Mesenchymal stem cell (in vitro differentiated cells and primary cell): ENCODE measurements around the gene SLC4A7.

Experiments
- DNase-seq: peaks from one replicate; pipeline ENCODE4 v3.0.0-alpha.2; 2013
- H2AFZ ChIP-seq: one replicate; pipeline ENCODE4 v1.6.1; 2013; ENCODE audit warnings: low read depth, mild to moderate bottlenecking, control low read depth, inconsistent platforms, low read length, moderate library complexity
- H2AK5ac ChIP-seq: 2 replicates; pipeline ENCODE4 v1.6.1; 2013; ENCODE audit warnings: low read length, moderate library complexity, mild to moderate bottlenecking, inconsistent platforms; ENCODE audit not compliant: severe bottlenecking
- H2BK120ac ChIP-seq: one replicate; pipeline ENCODE4 v1.6.1; 2013; ENCODE audit warnings: low read depth, mild to moderate bottlenecking, inconsistent platforms, low read length, moderate library complexity
- H2BK12ac ChIP-seq, 2 experiments: one replicate each; pipeline ENCODE4 v1.6.1; 2013; ENCODE audit warnings: inconsistent platforms in 2 of 2, low read length in 2 of 2, mild to moderate bottlenecking in 2 of 2, moderate library complexity in 2 of 2, control low read depth in 1 of 2
- H2BK15ac ChIP-seq: one replicate; pipeline ENCODE4 v1.6.1; 2013; ENCODE audit warnings: mild to moderate bottlenecking, low read depth, inconsistent platforms; ENCODE audit not compliant: poor library complexity, severe bottlenecking
- H2BK5ac ChIP-seq: 2 replicates; pipeline ENCODE4 v1.6.1; 2013; ENCODE audit warnings: low read depth, mild to moderate bottlenecking, low read length, control low read depth, inconsistent platforms; ENCODE audit not compliant: poor library complexity, severe bottlenecking
- H3K14ac ChIP-seq, 2 experiments: one replicate each; pipeline ENCODE4 v1.6.1; 2013; ENCODE audit warnings: inconsistent platforms in 2 of 2, low read length in 2 of 2, control low read depth in 1 of 2, mild to moderate bottlenecking in 1 of 2, moderate library complexity in 1 of 2
- H3K18ac ChIP-seq, 2 experiments: one replicate each; pipeline ENCODE4 v1.6.1; 2013; ENCODE audit warnings: inconsistent platforms in 2 of 2, low read length in 2 of 2, control low read depth in 1 of 2, low read depth in 1 of 2, mild to moderate bottlenecking in 1 of 2
- H3K23ac ChIP-seq, 2 experiments: one replicate each; pipeline ENCODE4 v1.6.1; 2013; ENCODE audit warnings: inconsistent platforms in 2 of 2, low read length in 2 of 2, mild to moderate bottlenecking in 2 of 2, moderate library complexity in 2 of 2, control low read depth in 1 of 2
- H3K27ac ChIP-seq: 2 replicates; pipeline ENCODE4 v1.5.1; 2013; ENCODE audit warnings: mild to moderate bottlenecking, moderate library complexity, low read length, control low read depth, inconsistent platforms; ENCODE audit not compliant: poor library complexity, severe bottlenecking
- H3K27me3 ChIP-seq, 2 experiments: 2 replicates each; pipeline versions ENCODE4 v1.6.1 to v1.7.0; 2013; ENCODE audit warnings: low read length in 2 of 2, mild to moderate bottlenecking in 2 of 2, moderate library complexity in 2 of 2, control low read depth in 1 of 2, inconsistent platforms in 1 of 2; ENCODE audit not compliant: control insufficient read depth in 1 of 2, insufficient read depth in 1 of 2
- H3K36me3 ChIP-seq, 2 experiments: 2 replicates each; pipeline versions ENCODE4 v1.6.1 to v1.7.0; 2013; ENCODE audit warnings: low read length in 2 of 2, control low read depth in 1 of 2, inconsistent platforms in 1 of 2, low read depth in 1 of 2, mild to moderate bottlenecking in 1 of 2; ENCODE audit not compliant: insufficient read depth in 2 of 2, control insufficient read depth in 1 of 2
- H3K4ac ChIP-seq, 2 experiments: one replicate each; pipeline ENCODE4 v1.6.1; 2013; ENCODE audit warnings: inconsistent platforms in 2 of 2, low read length in 2 of 2, mild to moderate bottlenecking in 2 of 2, moderate library complexity in 2 of 2, control low read depth in 1 of 2, low read depth in 1 of 2
- H3K4me1 ChIP-seq: 2 replicates; pipeline ENCODE4 v1.6.1; 2013; ENCODE audit warnings: low read depth, low read length, control low read depth; ENCODE audit not compliant: control insufficient read depth, insufficient read depth
- H3K4me2 ChIP-seq: 2 replicates; pipeline ENCODE4 v1.6.1; 2013; ENCODE audit warnings: low read length, mild to moderate bottlenecking, inconsistent platforms; ENCODE audit not compliant: poor library complexity, severe bottlenecking
- H3K4me3 ChIP-seq, 2 experiments: 2 replicates each; pipeline versions ENCODE4 v1.5.1 to v1.7.0; 2013; ENCODE audit warnings: low read length in 2 of 2, mild to moderate bottlenecking in 2 of 2, control low read depth in 1 of 2, low read depth in 1 of 2; ENCODE audit not compliant: insufficient read depth in 1 of 2
- H3K79me1 ChIP-seq: replicated peaks from 2 replicates; pipeline ENCODE4 v1.6.1; 2013; ENCODE audit warnings: mild to moderate bottlenecking, control low read depth, low read length, inconsistent platforms; ENCODE audit not compliant: poor library complexity, severe bottlenecking
- H3K9ac ChIP-seq: 2 replicates; pipeline ENCODE4 v1.7.0; 2013; ENCODE audit warnings: mild to moderate bottlenecking, low read length, moderate library complexity
- H3K9me3 ChIP-seq: 2 replicates; pipeline ENCODE4 v1.7.0; 2013; ENCODE audit warnings: mild to moderate bottlenecking, low read length; ENCODE audit not compliant: control insufficient read depth
- H4K8ac ChIP-seq: one replicate; pipeline ENCODE4 v1.6.1; 2013; ENCODE audit warnings: inconsistent platforms, mild to moderate bottlenecking, low read length, moderate library complexity
- H4K91ac ChIP-seq: one replicate; pipeline ENCODE4 v1.6.1; 2013; ENCODE audit warnings: mild to moderate bottlenecking, low read length, inconsistent platforms
- WGBS: methylation state at CpG from one replicate; pipeline ENCODE4 v1.1.7; 2013; ENCODE audit warnings: mixed read lengths; 5-methylcytosine and 5-hydroxymethylcytosine counted together

Gene SLC4A7

DNA sequence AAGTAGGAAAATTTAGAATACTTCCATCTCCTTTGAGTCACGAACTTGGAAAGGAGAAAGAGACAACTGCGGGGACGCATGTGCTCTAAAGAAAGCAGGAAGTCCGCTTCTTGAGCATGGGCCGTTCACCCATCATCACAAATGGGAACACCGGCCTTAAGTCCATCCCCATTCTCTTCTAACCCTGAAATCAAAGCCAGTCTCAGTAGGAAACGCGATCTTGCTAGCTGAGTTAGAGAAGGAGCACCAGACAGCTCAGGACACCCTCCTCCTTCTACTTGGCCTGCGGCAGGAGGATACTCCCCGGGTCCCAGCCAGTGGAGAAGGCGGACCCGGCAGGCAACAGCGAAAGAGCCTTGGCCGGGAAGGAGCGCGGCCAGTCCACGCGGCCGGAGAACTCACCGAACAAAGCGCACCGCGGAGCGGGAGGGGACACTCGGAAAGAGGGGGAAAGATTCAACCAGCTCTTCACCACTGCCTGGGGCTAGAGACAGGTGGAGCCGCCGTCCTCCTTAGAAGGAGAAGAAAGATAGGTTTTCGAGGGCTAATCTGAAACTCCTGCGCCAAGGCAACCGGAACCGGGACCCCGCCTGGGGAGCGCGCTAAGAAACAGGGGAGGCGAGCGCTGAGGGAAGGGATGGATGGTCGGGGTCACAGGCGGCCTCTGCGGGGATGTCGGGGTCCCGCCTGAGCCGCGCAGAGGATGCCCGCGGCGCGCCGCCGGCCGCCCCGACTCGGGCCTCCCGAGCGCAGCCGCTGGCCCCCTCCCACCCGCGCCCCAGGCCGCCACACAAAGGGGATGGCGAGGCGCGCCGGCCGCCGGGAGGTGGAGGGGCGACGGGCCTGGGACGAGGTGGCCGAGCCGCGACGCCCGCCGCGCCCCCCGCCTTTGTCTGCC is 818 bp downstream of the SLC4A7 start:
- Histone ChIP-seq H2BK5ac (peak overlapping the region; percentile 97), H2BK12ac (peak overlapping the region in 1 of 2 experiments; percentile 77), H3K36me3 (peaks cover 2 to 25% of the 10 kb centered on the region in 2 experiments), H3K23ac (peak overlapping the region; percentile 60 to 100), H2BK15ac (peak overlapping the region; percentile 97), H3K27ac (peak overlapping the region; percentile 55), H3K27me3 (no peaks in the 10 kb centered on the region), H2AFZ (peak overlapping the region; percentile 95), H3K9ac (peak overlapping the region; percentile 97), H3K4me3 (peak overlapping the region; percentile 90 to 100), H2AK5ac (no peak overlapping the region), H3K18ac (peak overlapping the region; percentile 94 to 100), H3K4ac (peak overlapping the region; percentile 75 to 91), H4K91ac (peak overlapping the region; percentile 80), H3K4me1 (peaks cover 9% of the 10 kb centered on the region), H3K79me1 (no peaks in the 10 kb centered on the region), H3K9me3 (no peaks in the 10 kb centered on the region), H2BK120ac (peak overlapping the region; percentile 92), H3K14ac (peak overlapping the region in 1 of 2 experiments; percentile 99), H3K4me2 (peak overlapping the region; percentile 49), H4K8ac (peak overlapping the region; percentile 90)
- WGBS: under 1% methylated on average over 56 of the region's 75 CpGs
- DNase-seq: peak; percentile 78

DNA sequence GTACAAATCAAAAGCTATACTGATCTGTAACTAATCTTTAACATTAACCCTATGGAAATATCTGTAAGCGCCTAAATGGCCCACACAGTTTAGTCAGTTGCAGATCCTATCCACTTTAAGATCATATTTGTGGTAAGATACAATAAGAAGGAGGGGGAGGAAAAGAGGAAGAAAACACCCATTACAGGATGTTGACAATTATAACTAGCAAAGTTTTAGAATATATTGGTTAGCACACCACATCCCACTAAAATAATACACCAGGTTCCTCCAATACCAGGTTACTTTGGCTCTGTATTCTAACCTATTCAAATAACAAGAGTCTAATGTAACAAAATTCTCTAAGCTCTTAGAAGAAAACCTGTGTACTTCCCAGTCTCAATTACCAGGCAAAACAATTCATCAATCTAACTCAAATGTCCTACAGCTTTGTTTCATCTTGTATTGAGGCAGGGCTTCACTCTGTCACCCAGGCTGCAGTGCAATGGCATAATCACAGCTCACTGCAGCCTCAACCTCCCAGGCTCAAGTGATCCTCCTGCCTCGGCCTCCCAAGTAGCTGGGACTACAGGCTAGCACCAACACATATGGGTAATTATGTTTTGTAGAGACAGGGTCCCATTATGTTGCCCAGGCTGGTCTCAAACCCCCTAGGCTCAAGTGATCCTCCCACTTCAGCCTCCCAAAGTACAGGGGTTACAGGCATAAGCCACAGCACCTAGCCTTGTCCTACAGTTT is 4.2 kb downstream of the SLC4A7 start:
- Histone ChIP-seq H2BK15ac (no peak overlapping the region), H3K23ac (no peak overlapping the region), H2AFZ (no peak overlapping the region), H3K14ac (no peak overlapping the region), H4K91ac (no peak overlapping the region), H3K4me2 (no peak overlapping the region), H3K9me3 (no peaks in the 10 kb centered on the region), H3K79me1 (no peaks in the 10 kb centered on the region), H2BK120ac (no peak overlapping the region), H3K27ac (no peak overlapping the region), H3K36me3 (peaks cover 6 to 48% of the 10 kb centered on the region in 2 experiments), H2BK5ac (no peak overlapping the region), H3K27me3 (no peaks in the 10 kb centered on the region), H2AK5ac (no peak overlapping the region), H3K9ac (peak overlapping the region; percentile 97), H3K4ac (no peak overlapping the region), H2BK12ac (peak overlapping the region in 1 of 2 experiments; percentile 64), H3K4me3 (peak overlapping the region in 1 of 2 experiments; percentile 90), H3K4me1 (peaks cover 9% of the 10 kb centered on the region), H3K18ac (peak overlapping the region in 1 of 2 experiments; percentile 30), H4K8ac (no peak overlapping the region)
- 100% methylated on average over 1 of the region's 2 CpGs for WGBS
- DNase-seq: no peak

DNA sequence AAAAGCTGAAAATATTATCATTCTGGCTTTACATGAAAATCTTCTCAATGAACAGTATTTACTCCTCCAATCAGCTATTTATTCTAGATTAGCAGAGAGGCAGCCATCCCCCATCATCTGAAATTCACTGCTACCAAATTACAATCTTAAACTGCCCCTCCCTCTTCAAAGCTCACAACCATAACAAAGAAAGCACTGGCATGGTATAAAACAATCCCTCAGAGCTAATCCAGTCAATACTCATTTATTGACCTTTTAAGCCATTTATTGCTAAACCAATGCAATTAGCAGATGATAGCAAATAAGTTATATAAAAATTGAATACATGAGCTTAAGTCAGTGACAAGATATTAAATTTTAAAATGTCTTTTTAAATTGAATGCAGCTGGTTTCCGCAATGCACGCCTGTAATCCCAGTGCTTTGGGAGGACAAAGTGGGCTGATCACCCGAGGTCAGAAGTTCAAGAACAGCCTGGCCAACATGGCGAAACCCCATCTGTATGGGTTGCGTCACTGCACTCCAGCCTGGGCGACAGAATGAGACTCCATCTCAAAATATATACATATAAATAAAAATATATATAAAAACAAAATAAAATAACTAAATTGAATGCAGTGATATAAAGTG is 12.1 kb downstream of the SLC4A7 start:
- peaks cover 0 to 59% of the 10 kb centered on the region in 2 experiments for H3K36me3 ChIP-seq
- H3K23ac ChIP-seq: no peak overlapping the region

More for the DNA sequence above, 12.1 kb downstream of the SLC4A7 start:
- Histone ChIP-seq H3K79me1 (no peaks in the 10 kb centered on the region), H2BK120ac (no peak overlapping the region), H4K91ac (no peak overlapping the region), H2AFZ (no peak overlapping the region), H3K4me3 (peak overlapping the region in 1 of 2 experiments; percentile 20), H3K9ac (peak overlapping the region; percentile 75), H2AK5ac (no peak overlapping the region), H3K27ac (no peak overlapping the region), H3K4me2 (no peak overlapping the region), H3K9me3 (no peaks in the 10 kb centered on the region), H2BK5ac (no peak overlapping the region), H2BK12ac (no peak overlapping the region), H4K8ac (no peak overlapping the region), H3K27me3 (no peaks in the 10 kb centered on the region), H3K14ac (no peak overlapping the region), H2BK15ac (no peak overlapping the region), H3K4ac (no peak overlapping the region), H3K18ac (no peak overlapping the region), H3K4me1 (no peaks in the 10 kb centered on the region)
- DNase-seq: no peak
- WGBS: 93% methylated on average over 3 of the region's 6 CpGs
